ENCODE results near the gene RBM11. TPM values are rescaled to one million over a fixed set of nuclear protein-coding genes. Genes with fewer than 3 reads are reported as not detected.

RBM11 gene
- total RNA-seq, 1 donor from 2014 or later, result 4.9 TPM

GRCh38 chr21:14265023-14265422 lies 49.1 kb downstream of the RBM11 start:
- no peaks in the 10 kb centered on the region for H3K9me3 Mint-ChIP-seq (ENCODE audit: low read depth)
- H3K4me1 Mint-ChIP-seq (ENCODE audit: low read depth), result no peaks in the 10 kb centered on the region
- no peak for DNase-seq (ENCODE audit: low spot score, unreplicated experiment)
- H3K4me3 Mint-ChIP-seq (ENCODE audit: low read depth), result no peak overlapping the region
- no peak overlapping the region for H3K27ac Mint-ChIP-seq
- TF ChIP-seq CTCF (IDR thresholded peaks at IDR 0.05; ENCODE audit: unreplicated experiment), result no peak
- no peaks in the 10 kb centered on the region for H3K27me3 Mint-ChIP-seq
- no peaks in the 10 kb centered on the region for H3K36me3 Mint-ChIP-seq (ENCODE audit: insufficient read depth)

GRCh38 chr21:14267076-14267475 lies 51.1 kb downstream of the RBM11 start:
- Mint-ChIP-seq H3K36me3 (ENCODE audit: insufficient read depth) (no peaks in the 10 kb centered on the region), H3K27me3 (peaks cover 2% of the 10 kb centered on the region), H3K9me3 (ENCODE audit: low read depth) (no peaks in the 10 kb centered on the region), H3K27ac (no peak overlapping the region), H3K4me3 (ENCODE audit: low read depth) (no peak overlapping the region), H3K4me1 (ENCODE audit: low read depth) (no peaks in the 10 kb centered on the region)
- TF ChIP-seq CTCF (IDR thresholded peaks at IDR 0.05; ENCODE audit: unreplicated experiment), result no peak
- no peak for DNase-seq (ENCODE audit: low spot score, unreplicated experiment)

- DNase-seq (ENCODE audit: low spot score, unreplicated experiment), result no peak
- no peak for TF ChIP-seq CTCF (IDR thresholded peaks at IDR 0.05; ENCODE audit: unreplicated experiment)
- Mint-ChIP-seq H3K9me3 (ENCODE audit: low read depth) (no peaks in the 10 kb centered on the region), H3K4me1 (ENCODE audit: low read depth) (no peaks in the 10 kb centered on the region), H3K27ac (no peak overlapping the region), H3K36me3 (ENCODE audit: insufficient read depth) (no peaks in the 10 kb centered on the region), H3K27me3 (peaks cover 28% of the 10 kb centered on the region), H3K4me3 (ENCODE audit: low read depth) (no peak overlapping the region)
Observed at GRCh38 chr21:14270631-14271030, 54.7 kb downstream of the RBM11 start.

GRCh38 chr21:14271053-14271452 lies 55.1 kb downstream of the RBM11 start:
- Mint-ChIP-seq H3K27ac (no peak overlapping the region), H3K4me3 (ENCODE audit: low read depth) (no peak overlapping the region), H3K9me3 (ENCODE audit: low read depth) (no peaks in the 10 kb centered on the region), H3K27me3 (peaks cover 28% of the 10 kb centered on the region), H3K36me3 (ENCODE audit: insufficient read depth) (no peaks in the 10 kb centered on the region), H3K4me1 (ENCODE audit: low read depth) (no peaks in the 10 kb centered on the region)
- no peak for TF ChIP-seq CTCF (IDR thresholded peaks at IDR 0.05; ENCODE audit: unreplicated experiment)
- no peak for DNase-seq (ENCODE audit: low spot score, unreplicated experiment)

- DNase-seq (ENCODE audit: low spot score, unreplicated experiment), result no peak
- no peaks in the 10 kb centered on the region for H3K36me3 Mint-ChIP-seq (ENCODE audit: insufficient read depth)
- no peak overlapping the region for H3K27ac Mint-ChIP-seq
- peaks cover 28% of the 10 kb centered on the region for H3K27me3 Mint-ChIP-seq
- no peaks in the 10 kb centered on the region for H3K9me3 Mint-ChIP-seq (ENCODE audit: low read depth)
- TF ChIP-seq CTCF (IDR thresholded peaks at IDR 0.05; ENCODE audit: unreplicated experiment), result no peak
- H3K4me1 Mint-ChIP-seq (ENCODE audit: low read depth), result no peaks in the 10 kb centered on the region
- H3K4me3 Mint-ChIP-seq (ENCODE audit: low read depth), result no peak overlapping the region
Observed at GRCh38 chr21:14271641-14272040, 55.7 kb downstream of the RBM11 start.

All from progenitor cell of endocrine pancreas (in vitro differentiated cells).